Measurements from ENCODE around the gene LSG1.

GRCh38 chr3:194688946-194689345, 17.0 kb upstream of the LSG1 start:
- no peak for TF ChIP-seq BRCA1 (IDR thresholded peaks at IDR 0.05; ENCODE audit: low read depth, low read length)
- TF ChIP-seq CTCF (IDR thresholded peaks at IDR 0.05 in 2 of 3, conservative IDR thresholded peaks at IDR 0.05 in 1 of 3; ENCODE audit: control insufficient read depth in 2 of 3, extremely low read depth in 1 of 3, insufficient read depth in 1 of 3, low read depth in 3 of 3, low read length in 3 of 3), result no peak
- TF ChIP-seq TCF12 (IDR thresholded peaks at IDR 0.05; ENCODE audit: low read depth, low read length), result no peak
- TF ChIP-seq KDM1A (IDR thresholded peaks at IDR 0.05; ENCODE audit: borderline replicate concordance), result no peak
- no peak for TF ChIP-seq POLR2A (IDR thresholded peaks at IDR 0.05; ENCODE audit: low read depth, low read length)
- no peak for TF ChIP-seq NR2F1 (conservative IDR thresholded peaks at IDR 0.05)
- TF ChIP-seq MYC (IDR thresholded peaks at IDR 0.05; ENCODE audit: insufficient read depth, insufficient read length, insufficient replicate concordance, low read length, severe bottlenecking), result no peak
- no peak for TF ChIP-seq CHD2 (IDR thresholded peaks at IDR 0.05; ENCODE audit: borderline replicate concordance, low read depth, low read length)
- no peak for TF ChIP-seq SPI1 (IDR thresholded peaks at IDR 0.05; ENCODE audit: borderline replicate concordance, insufficient read depth, low read depth, low read length)
